PFSK-1 (cell line): ENCODE measurements around the gene SFRP4.

Experiments
- FOXP2 ChIP-seq: optimal IDR thresholded peaks from 2 replicates; pipeline ENCODE3; 2011; ENCODE audit warnings: borderline replicate concordance, control low read depth, inconsistent platforms; ENCODE audit not compliant: insufficient read depth; ENCODE audit errors: extremely low read length, extremely low read depth
- POLR2AphosphoS5 ChIP-seq: IDR thresholded peaks from 2 replicates; pipeline ENCODE4 v1.6.1; 2012; ENCODE audit warnings: low read depth, mild to moderate bottlenecking, control low read depth, low read length, moderate library complexity
- SIN3A ChIP-seq: IDR thresholded peaks from 2 replicates; pipeline ENCODE4 v1.6.1; 2012; ENCODE audit warnings: mild to moderate bottlenecking, low read length, moderate library complexity, borderline replicate concordance; ENCODE audit not compliant: insufficient read depth
- TAF1 ChIP-seq: IDR thresholded peaks from 2 replicates; pipeline ENCODE4 v1.6.1; 2012; ENCODE audit warnings: low read length, control low read depth, borderline replicate concordance; ENCODE audit not compliant: insufficient read depth
- TF ChIP-seq, protein P1 (sequence below), 2 experiments: IDR thresholded peaks; 2 replicates each; pipeline versions ENCODE4 v1.6.1 to v1.8.0; 2011 to 2012; ENCODE audit warnings: low read depth in 2 of 2, low read length in 2 of 2, control low read depth in 1 of 2, inconsistent platforms in 1 of 2, mild to moderate bottlenecking in 1 of 2, moderate library complexity in 1 of 2; ENCODE audit not compliant: insufficient read depth in 1 of 2

The SFRP4 gene

GRCh38 chr7:37920849-37921805, 4.5 kb upstream of the SFRP4 start:
- TF ChIP-seq FOXP2: no peak
- no peak for TF ChIP-seq POLR2AphosphoS5
- no peak for TF ChIP-seq TAF1
- TF ChIP-seq, protein P1, sequence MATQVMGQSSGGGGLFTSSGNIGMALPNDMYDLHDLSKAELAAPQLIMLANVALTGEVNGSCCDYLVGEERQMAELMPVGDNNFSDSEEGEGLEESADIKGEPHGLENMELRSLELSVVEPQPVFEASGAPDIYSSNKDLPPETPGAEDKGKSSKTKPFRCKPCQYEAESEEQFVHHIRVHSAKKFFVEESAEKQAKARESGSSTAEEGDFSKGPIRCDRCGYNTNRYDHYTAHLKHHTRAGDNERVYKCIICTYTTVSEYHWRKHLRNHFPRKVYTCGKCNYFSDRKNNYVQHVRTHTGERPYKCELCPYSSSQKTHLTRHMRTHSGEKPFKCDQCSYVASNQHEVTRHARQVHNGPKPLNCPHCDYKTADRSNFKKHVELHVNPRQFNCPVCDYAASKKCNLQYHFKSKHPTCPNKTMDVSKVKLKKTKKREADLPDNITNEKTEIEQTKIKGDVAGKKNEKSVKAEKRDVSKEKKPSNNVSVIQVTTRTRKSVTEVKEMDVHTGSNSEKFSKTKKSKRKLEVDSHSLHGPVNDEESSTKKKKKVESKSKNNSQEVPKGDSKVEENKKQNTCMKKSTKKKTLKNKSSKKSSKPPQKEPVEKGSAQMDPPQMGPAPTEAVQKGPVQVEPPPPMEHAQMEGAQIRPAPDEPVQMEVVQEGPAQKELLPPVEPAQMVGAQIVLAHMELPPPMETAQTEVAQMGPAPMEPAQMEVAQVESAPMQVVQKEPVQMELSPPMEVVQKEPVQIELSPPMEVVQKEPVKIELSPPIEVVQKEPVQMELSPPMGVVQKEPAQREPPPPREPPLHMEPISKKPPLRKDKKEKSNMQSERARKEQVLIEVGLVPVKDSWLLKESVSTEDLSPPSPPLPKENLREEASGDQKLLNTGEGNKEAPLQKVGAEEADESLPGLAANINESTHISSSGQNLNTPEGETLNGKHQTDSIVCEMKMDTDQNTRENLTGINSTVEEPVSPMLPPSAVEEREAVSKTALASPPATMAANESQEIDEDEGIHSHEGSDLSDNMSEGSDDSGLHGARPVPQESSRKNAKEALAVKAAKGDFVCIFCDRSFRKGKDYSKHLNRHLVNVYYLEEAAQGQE (IDR thresholded peaks at IDR 0.05; ENCODE audit: insufficient read depth in 1 of 2, low read depth in 2 of 2, low read length in 2 of 2): no peak
- no peak for TF ChIP-seq SIN3A

- TF ChIP-seq, protein P1 (IDR thresholded peaks at IDR 0.05; ENCODE audit: insufficient read depth in 1 of 2, low read depth in 2 of 2, low read length in 2 of 2): no peak
- TF ChIP-seq SIN3A (no peak), POLR2AphosphoS5 (no peak), FOXP2 (no peak), TAF1 (no peak)
Measured at GRCh38 chr7:37920305-37920848, 3.8 kb upstream of the SFRP4 start, which contains the start of gene EPDR1. Gene EPDR1 (plus strand): TSS chr7:37920640. CDS start chr7:37920940, 300 bp downstream.

- TF ChIP-seq POLR2AphosphoS5: no peak
- no peak for TF ChIP-seq TAF1
- TF ChIP-seq FOXP2: no peak
- TF ChIP-seq, protein P1 (IDR thresholded peaks at IDR 0.05; ENCODE audit: insufficient read depth in 1 of 2, low read depth in 2 of 2, low read length in 2 of 2): no peak
- TF ChIP-seq SIN3A: no peak
Measured at GRCh38 chr7:37918526-37918925, 1.9 kb upstream of the SFRP4 start.

- TF ChIP-seq TAF1 (no peak), SIN3A (no peak), POLR2AphosphoS5 (no peak), FOXP2 (no peak)
- TF ChIP-seq, protein P1 (IDR thresholded peaks at IDR 0.05; ENCODE audit: insufficient read depth in 1 of 2, low read depth in 2 of 2, low read length in 2 of 2): no peak
Measured at GRCh38 chr7:37916017-37916672, 472 bp downstream of the SFRP4 start.
